Ishikawa (cell line): ENCODE measurements around the gene PYGO2.

Source experiments
- CEBPB ChIP-seq: IDR thresholded peaks from 2 replicates; pipeline ENCODE4 v1.6.1; 2012
- CREB1 ChIP-seq: IDR thresholded peaks from 2 replicates; pipeline ENCODE4 v1.6.1; 2012; ENCODE audit warnings: low read depth
- EGR1 ChIP-seq: IDR thresholded peaks from 2 replicates; pipeline ENCODE4 v1.6.1; 2012
- EP300 ChIP-seq: IDR thresholded peaks from 2 replicates; pipeline ENCODE4 v1.6.1; 2012; ENCODE audit warnings: borderline replicate concordance
- FOXM1 ChIP-seq: IDR thresholded peaks from 2 replicates; pipeline ENCODE4 v1.6.1; 2012; ENCODE audit warnings: low read depth, borderline replicate concordance
- NFIC ChIP-seq: IDR thresholded peaks from 2 replicates; pipeline ENCODE4 v1.6.1; 2012
- RAD21 ChIP-seq: IDR thresholded peaks from 2 replicates; pipeline ENCODE4 v1.6.1; 2012; ENCODE audit warnings: low read depth
- TAF1 ChIP-seq: IDR thresholded peaks from 2 replicates; pipeline ENCODE4 v1.6.1; 2012; ENCODE audit warnings: low read depth, mild to moderate bottlenecking
- TCF12 ChIP-seq: IDR thresholded peaks from 2 replicates; pipeline ENCODE4 v1.6.1; 2012; ENCODE audit warnings: low read depth
- TEAD4 ChIP-seq: IDR thresholded peaks from 2 replicates; pipeline ENCODE4 v1.6.1; 2012
- YY1 ChIP-seq: IDR thresholded peaks from 2 replicates; pipeline ENCODE4 v1.6.1; 2012; ENCODE audit warnings: low read depth
- ZBTB7A ChIP-seq: IDR thresholded peaks from 2 replicates; pipeline ENCODE4 v1.6.1; 2012; ENCODE audit warnings: low read depth
- TF ChIP-seq, protein P1 (sequence below): IDR thresholded peaks from 2 replicates; pipeline ENCODE4 v1.6.1; 2012
- TF ChIP-seq, protein P2 (sequence below): IDR thresholded peaks from 2 replicates; pipeline ENCODE4 v1.6.1; 2012; ENCODE audit warnings: low read depth, mild to moderate bottlenecking
- TF ChIP-seq, protein P3 (sequence below): IDR thresholded peaks from 2 replicates; pipeline ENCODE4 v1.6.1; 2012

PYGO2 gene

DNA sequence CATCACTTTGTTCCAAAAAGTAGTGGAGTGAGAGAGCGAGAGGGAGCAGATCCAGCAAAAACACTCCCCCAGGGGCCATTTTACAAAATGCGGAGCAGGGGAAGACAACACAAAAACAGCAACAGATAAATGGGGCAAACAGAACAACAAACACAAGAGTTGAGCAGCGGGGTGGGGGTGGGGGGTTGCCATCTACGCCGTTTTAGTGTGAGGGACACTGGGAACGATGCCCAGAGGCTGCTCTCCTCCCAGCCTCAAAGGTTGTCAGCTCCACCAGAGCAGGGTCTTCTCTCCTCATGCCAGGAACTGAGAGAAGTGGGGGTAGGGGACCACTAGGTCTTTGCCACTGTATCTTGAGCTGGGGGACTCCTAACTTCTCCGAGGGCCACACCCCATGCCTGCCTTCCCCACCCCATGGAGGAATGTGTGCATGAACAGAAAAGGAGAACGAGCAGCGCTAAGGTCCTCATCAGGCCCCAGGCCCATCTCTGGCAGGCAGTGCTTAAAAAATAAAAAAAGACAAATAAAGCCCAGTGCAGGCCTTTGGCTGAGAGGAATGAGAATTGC is 4.4 kb downstream of the PYGO2 start:
- TF ChIP-seq YY1 (no peak), FOXM1 (no peak), RAD21 (no peak), CEBPB (no peak), TAF1 (no peak)
- TF ChIP-seq, protein P1, sequence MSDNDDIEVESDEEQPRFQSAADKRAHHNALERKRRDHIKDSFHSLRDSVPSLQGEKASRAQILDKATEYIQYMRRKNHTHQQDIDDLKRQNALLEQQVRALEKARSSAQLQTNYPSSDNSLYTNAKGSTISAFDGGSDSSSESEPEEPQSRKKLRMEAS: no peak
- TF ChIP-seq, protein P2, sequence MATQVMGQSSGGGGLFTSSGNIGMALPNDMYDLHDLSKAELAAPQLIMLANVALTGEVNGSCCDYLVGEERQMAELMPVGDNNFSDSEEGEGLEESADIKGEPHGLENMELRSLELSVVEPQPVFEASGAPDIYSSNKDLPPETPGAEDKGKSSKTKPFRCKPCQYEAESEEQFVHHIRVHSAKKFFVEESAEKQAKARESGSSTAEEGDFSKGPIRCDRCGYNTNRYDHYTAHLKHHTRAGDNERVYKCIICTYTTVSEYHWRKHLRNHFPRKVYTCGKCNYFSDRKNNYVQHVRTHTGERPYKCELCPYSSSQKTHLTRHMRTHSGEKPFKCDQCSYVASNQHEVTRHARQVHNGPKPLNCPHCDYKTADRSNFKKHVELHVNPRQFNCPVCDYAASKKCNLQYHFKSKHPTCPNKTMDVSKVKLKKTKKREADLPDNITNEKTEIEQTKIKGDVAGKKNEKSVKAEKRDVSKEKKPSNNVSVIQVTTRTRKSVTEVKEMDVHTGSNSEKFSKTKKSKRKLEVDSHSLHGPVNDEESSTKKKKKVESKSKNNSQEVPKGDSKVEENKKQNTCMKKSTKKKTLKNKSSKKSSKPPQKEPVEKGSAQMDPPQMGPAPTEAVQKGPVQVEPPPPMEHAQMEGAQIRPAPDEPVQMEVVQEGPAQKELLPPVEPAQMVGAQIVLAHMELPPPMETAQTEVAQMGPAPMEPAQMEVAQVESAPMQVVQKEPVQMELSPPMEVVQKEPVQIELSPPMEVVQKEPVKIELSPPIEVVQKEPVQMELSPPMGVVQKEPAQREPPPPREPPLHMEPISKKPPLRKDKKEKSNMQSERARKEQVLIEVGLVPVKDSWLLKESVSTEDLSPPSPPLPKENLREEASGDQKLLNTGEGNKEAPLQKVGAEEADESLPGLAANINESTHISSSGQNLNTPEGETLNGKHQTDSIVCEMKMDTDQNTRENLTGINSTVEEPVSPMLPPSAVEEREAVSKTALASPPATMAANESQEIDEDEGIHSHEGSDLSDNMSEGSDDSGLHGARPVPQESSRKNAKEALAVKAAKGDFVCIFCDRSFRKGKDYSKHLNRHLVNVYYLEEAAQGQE: no peak
- TF ChIP-seq, protein P3, sequence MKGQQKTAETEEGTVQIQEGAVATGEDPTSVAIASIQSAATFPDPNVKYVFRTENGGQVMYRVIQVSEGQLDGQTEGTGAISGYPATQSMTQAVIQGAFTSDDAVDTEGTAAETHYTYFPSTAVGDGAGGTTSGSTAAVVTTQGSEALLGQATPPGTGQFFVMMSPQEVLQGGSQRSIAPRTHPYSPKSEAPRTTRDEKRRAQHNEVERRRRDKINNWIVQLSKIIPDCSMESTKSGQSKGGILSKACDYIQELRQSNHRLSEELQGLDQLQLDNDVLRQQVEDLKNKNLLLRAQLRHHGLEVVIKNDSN: no peak

DNA sequence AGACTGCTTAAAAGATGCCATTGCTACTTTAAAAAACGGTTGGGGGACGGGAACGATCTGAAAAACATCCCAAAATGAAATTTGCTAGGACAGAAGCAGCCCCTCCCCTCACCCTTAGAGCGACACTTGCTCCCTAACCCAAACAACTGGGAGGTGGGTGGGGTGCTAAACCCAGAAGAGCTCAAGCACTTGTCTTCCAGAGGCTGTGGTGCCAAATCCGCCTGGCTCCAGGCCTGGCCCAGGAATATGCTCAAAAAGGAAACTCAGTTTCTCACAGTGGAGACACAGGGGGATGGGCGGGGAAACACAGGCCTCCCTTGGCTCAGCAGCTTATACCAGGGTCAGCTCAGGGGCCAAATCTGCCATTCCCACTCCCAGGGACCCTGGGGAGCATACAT is 5.0 kb downstream of the PYGO2 start:
- TF ChIP-seq FOXM1 (0 out of 2 replicates have a peak, but pooled peaks have one; percentile 10), YY1 (no peak)
- TF ChIP-seq, protein P1: 0 out of 2 replicates have a peak, but pooled peaks have one; percentile 1

DNA sequence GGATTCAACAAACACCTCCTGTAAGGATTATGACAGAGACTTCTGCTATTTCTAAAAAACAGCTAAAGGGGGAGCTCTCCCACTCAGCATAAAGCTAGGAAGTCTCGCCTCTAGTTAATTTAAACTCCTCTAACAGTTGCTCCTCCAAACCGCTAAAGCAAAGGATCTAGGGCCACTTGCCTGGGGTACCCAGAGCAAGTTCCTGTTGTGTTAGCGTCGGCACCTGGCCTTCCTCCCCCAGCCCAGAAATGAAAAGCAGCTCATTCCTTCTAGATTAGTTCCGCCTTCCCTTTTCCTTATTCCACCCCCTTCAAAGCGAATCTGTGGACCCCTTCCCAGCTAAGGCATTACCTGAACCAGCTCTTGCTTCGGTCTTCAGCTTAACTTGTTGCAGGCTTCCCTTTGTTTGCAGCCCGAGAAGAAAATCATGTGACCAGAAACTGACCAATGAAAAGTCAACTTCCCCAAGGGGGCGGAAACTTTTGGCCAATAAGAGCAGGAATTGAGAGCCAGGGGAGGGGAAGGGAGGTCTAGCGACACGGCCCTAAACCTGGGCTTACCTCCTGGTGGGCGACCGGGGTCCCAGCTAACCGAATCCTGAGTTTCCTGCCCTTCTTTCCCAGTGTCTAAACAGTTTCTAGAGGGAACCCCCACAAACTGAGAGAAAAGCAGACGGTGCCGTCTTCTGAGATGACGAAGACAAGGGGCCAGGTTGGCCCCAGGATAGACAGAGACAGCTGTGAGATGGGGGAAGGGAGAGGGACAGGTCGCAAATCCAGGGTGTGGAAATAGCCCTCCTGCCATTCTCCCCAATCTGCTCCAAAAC is 5.7 kb downstream of the PYGO2 start, which contains the start of gene PBXIP1:
PBXIP1 (minus strand) TSS at position 382 of the 826 bp plus-strand sequence. CDS start 2,378 bp downstream, outside the sequence.
- no peak for TF ChIP-seq CEBPB
- TF ChIP-seq NFIC: no peak
- TF ChIP-seq FOXM1: 0 out of 2 replicates have a peak, but pooled peaks have one; percentile 20
- TF ChIP-seq CREB1: no peak
- peak; percentile 90; the same call in 1 of the 2 replicates for TF ChIP-seq ZBTB7A
- 0 out of 2 replicates have a peak, but pooled peaks have one; percentile 11 for TF ChIP-seq EP300
- TF ChIP-seq TAF1: no peak
- TF ChIP-seq TCF12: no peak
- TF ChIP-seq YY1: no peak
- no peak; the same call in 1 of the 2 replicates for TF ChIP-seq RAD21
- TF ChIP-seq, protein P1: 0 out of 2 replicates have a peak, but pooled peaks have one; percentile 13
- TF ChIP-seq, protein P2: no peak
- no peak for TF ChIP-seq EGR1
- TF ChIP-seq TEAD4: no peak
- TF ChIP-seq, protein P3: peak; percentile 90

DNA sequence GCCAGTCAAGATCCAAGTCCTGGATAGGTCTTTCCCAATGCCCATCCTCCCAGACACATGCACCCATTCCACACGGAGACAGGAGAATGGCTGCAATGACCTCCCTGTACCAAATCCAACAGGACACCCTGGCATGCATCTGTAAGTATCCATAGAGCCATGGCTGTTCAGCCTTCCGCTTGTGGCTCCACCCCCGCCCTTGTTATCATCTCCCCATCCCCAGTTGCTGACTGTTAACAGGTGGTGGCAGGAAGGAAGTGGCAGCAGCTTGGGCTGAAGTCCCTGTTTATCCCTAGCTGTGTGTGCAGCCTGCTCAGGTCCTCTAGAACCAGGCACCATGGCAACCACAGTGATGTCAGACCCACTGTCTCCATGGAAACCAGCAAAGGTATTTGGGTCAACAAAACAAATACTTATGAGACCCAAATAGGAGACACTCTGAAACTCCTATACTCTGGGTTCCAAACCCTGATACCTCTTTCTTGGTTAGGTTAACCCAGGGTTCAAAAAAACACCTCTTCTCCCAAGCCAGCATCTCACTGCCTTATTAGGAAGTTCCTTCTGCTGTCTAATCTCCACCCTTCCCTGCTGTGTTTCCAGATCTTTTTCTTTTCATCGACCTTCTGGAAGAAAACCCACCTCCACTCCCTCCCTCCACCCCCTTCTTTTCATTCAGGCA is 6.4 kb downstream of the PYGO2 start:
- TF ChIP-seq TCF12 (no peak), TEAD4 (no peak), CEBPB (no peak), NFIC (no peak), CREB1 (no peak), EP300 (no peak), ZBTB7A (no peak), YY1 (no peak), TAF1 (no peak), EGR1 (no peak), RAD21 (no peak), FOXM1 (no peak)
- TF ChIP-seq, protein P2: no peak
- TF ChIP-seq, protein P1: no peak
- TF ChIP-seq, protein P3: no peak
